Thyroid gland (tissue), 4 donors: ENCODE data around the gene PATJ. TPM values are rescaled to one million over a fixed set of nuclear protein-coding genes. Genes with fewer than 3 reads are reported as not detected.

Experiments used
- DNase-seq, 2 donors: peaks; one replicate each; pipeline ENCODE4 v3.0.0-alpha.2; 2019
- H3K27ac ChIP-seq, 3 donors: fragments of 200-600 bp; sonication (generic); 1 replicate in 2 of 3; 2 replicates in 1 of 3; pipeline ENCODE4 v1.5.1; 2016 to 2019; ENCODE audit warnings: mild to moderate bottlenecking in 1 of 3, moderate library complexity in 1 of 3
- H3K27me3 ChIP-seq: fragments of 200-600 bp; sonication (generic); one replicate; pipeline ENCODE4 v1.5.1; 2019
- H3K36me3 ChIP-seq, 2 donors: fragments of 200-600 bp; sonication (generic); one replicate each; pipeline ENCODE4 v1.5.1; 2016 to 2019
- H3K4me1 ChIP-seq, 2 donors: fragments of 200-600 bp; sonication (generic); one replicate each; pipeline ENCODE4 v1.5.1; 2017 to 2019
- H3K4me3 ChIP-seq, 3 donors: fragments of 200-600 bp; sonication (generic); replicated peaks in 1 of 3; 1 replicate in 2 of 3; 2 replicates in 1 of 3; pipeline ENCODE4 v1.5.1; 2016; ENCODE audit warnings: mild to moderate bottlenecking in 1 of 3
- H3K9me3 ChIP-seq: fragments of 200-600 bp; sonication (generic); one replicate; pipeline ENCODE4 v1.5.1; 2017
- CTCF ChIP-seq, 6 experiments: fragments of 200-600 bp in 3 of 6; fragments of 450-650 bp in 3 of 6; sonication (generic) in 3 of 6; IDR thresholded peaks; one replicate each; pipeline ENCODE4 v1.5.1; 2016 to 2019; ENCODE audit warnings: antibody characterized with exemption in 6 of 6, mild to moderate bottlenecking in 2 of 6, inconsistent platforms in 1 of 6, moderate library complexity in 1 of 6
- POLR2A ChIP-seq, 2 donors: fragments of 450-650 bp; IDR thresholded peaks; one replicate each; pipeline ENCODE4 v1.6.1; 2017; ENCODE audit warnings: antibody characterized with exemption in 2 of 2, mild to moderate bottlenecking in 2 of 2, moderate library complexity in 1 of 2
- WGBS, 2 donors: methylation state at CpG; one replicate each; pipeline ENCODE4 v1.1.5; 2017; 5-methylcytosine and 5-hydroxymethylcytosine counted together
- intact Hi-C: fragments of 100-400 bp; cut with DNase I; formaldehyde crosslinking; loops from one replicate; pipeline ENCODE4 v1.15.1; 2023
- total RNA-seq, 4 donors: library from RNA; depleted of rRNA; stranded (reverse); fragments of >200 nt; gene quantifications; one replicate each; pipeline ENCODE4 v1.2.3, GENCODE V29; 2016

The PATJ gene
- total RNA-seq, 4 donors from 2014 or later: 94.7 to 221 (median 119) TPM

- no peaks in the 10 kb centered on the region for H3K4me1 ChIP-seq
- no peaks in the 10 kb centered on the region for H3K9me3 ChIP-seq
- no peaks in the 10 kb centered on the region for H3K27me3 ChIP-seq
- DNase-seq: no peak
- TF ChIP-seq POLR2A (IDR thresholded peaks at IDR 0.05) (no peak), CTCF (IDR thresholded peaks at IDR 0.05) (no peak)
- WGBS, 2 donors: 68 to 73% methylated on average over 5 of the region's 5 CpGs
- H3K4me3 ChIP-seq: no peak overlapping the region
- H3K36me3 ChIP-seq: peaks cover 0 to 3% of the 10 kb centered on the region in 2 donors
- no peak overlapping the region for H3K27ac ChIP-seq
- intact Hi-C loops: no loop called here
Measured at GRCh38 chr1:62090016-62090415, 347.7 kb downstream of the PATJ start.

- no peak for TF ChIP-seq POLR2A (IDR thresholded peaks at IDR 0.05)
- TF ChIP-seq CTCF (IDR thresholded peaks at IDR 0.05): no peak
- H3K4me1 ChIP-seq: no peaks in the 10 kb centered on the region
- H3K27ac ChIP-seq: no peak overlapping the region
- no peaks in the 10 kb centered on the region for H3K9me3 ChIP-seq
- no peak overlapping the region for H3K4me3 ChIP-seq
- 93 to 95% methylated on average over 4 of the region's 4 CpGs for WGBS, 2 donors
- H3K27me3 ChIP-seq: no peaks in the 10 kb centered on the region
- no peaks in the 10 kb centered on the region for H3K36me3 ChIP-seq
- intact Hi-C loops: no loop called here
- DNase-seq: no peak
Measured at GRCh38 chr1:62092110-62092509, 349.8 kb downstream of the PATJ start.

- DNase-seq: no peak
- no peaks in the 10 kb centered on the region for H3K36me3 ChIP-seq
- TF ChIP-seq CTCF (IDR thresholded peaks at IDR 0.05) (no peak), POLR2A (IDR thresholded peaks at IDR 0.05) (no peak)
- no peaks in the 10 kb centered on the region for H3K4me1 ChIP-seq
- no peaks in the 10 kb centered on the region for H3K9me3 ChIP-seq
- intact Hi-C loops: no loop called here
- no peaks in the 10 kb centered on the region for H3K27me3 ChIP-seq
- no peak overlapping the region for H3K4me3 ChIP-seq
- no peak overlapping the region for H3K27ac ChIP-seq
- 84 to 88% methylated on average over 3 of the region's 3 CpGs for WGBS, 2 donors
Measured at GRCh38 chr1:62093261-62093660, 351.0 kb downstream of the PATJ start.

GRCh38 chr1:62097464-62097863, 355.2 kb downstream of the PATJ start:
- TF ChIP-seq CTCF (IDR thresholded peaks at IDR 0.05) (no peak), POLR2A (IDR thresholded peaks at IDR 0.05) (no peak)
- Histone ChIP-seq H3K4me3 (no peak overlapping the region), H3K9me3 (no peaks in the 10 kb centered on the region), H3K4me1 (no peaks in the 10 kb centered on the region), H3K36me3 (no peaks in the 10 kb centered on the region), H3K27me3 (no peaks in the 10 kb centered on the region), H3K27ac (no peak overlapping the region)
- no peak for DNase-seq
- intact Hi-C loops: no loop called here
- WGBS, 2 donors: 96 to 97% methylated on average over 3 of the region's 3 CpGs

- H3K9me3 ChIP-seq: no peaks in the 10 kb centered on the region
- H3K27me3 ChIP-seq: no peaks in the 10 kb centered on the region
- H3K4me3 ChIP-seq: no peak overlapping the region
- 98 to 99% methylated on average over 2 of the region's 2 CpGs for WGBS, 2 donors
- H3K36me3 ChIP-seq: no peaks in the 10 kb centered on the region
- TF ChIP-seq CTCF (IDR thresholded peaks at IDR 0.05) (no peak), POLR2A (IDR thresholded peaks at IDR 0.05) (no peak)
- no peak overlapping the region for H3K27ac ChIP-seq
- no peaks in the 10 kb centered on the region for H3K4me1 ChIP-seq
- no peak for DNase-seq
- intact Hi-C loops: no loop called here
Measured at GRCh38 chr1:62100442-62100841, 358.2 kb downstream of the PATJ start.
